K562 (cell line): ENCODE measurements around the gene LSR. TPM values are rescaled to one million over a fixed set of nuclear protein-coding genes. Genes with fewer than 3 reads are reported as not detected.

Experiments
- ADNP ChIP-seq: fragments of 200-800 bp; sonication (Bioruptor generic); IDR thresholded peaks from 2 replicates; pipeline ENCODE4 v1.6.1; 2016; ENCODE audit warnings: missing genetic modification characterization, missing compliant biosample characterization
- BCL6 ChIP-seq: fragments of 250-450 bp; sonication (Bioruptor Pico); IDR thresholded peaks from 2 replicates; pipeline ENCODE4 v1.4.0; 2020
- CBX8 ChIP-seq: fragments of 200-600 bp; sonication (generic); IDR thresholded peaks from 2 replicates; pipeline ENCODE4 v1.6.1; 2012; ENCODE audit warnings: borderline replicate concordance, mixed run types, low read depth, mild to moderate bottlenecking, moderate library complexity, mixed read lengths, low read length, control low read depth, inconsistent platforms; ENCODE audit not compliant: poor library complexity, severe bottlenecking; ENCODE audit errors: extremely low read depth
- DPF2 ChIP-seq: fragments of 450-650 bp; IDR thresholded peaks from 2 replicates; pipeline ENCODE4 v1.6.1; 2016
- HDAC8 ChIP-seq: fragments of 450-650 bp; IDR thresholded peaks from 2 replicates; pipeline ENCODE4 v1.6.1; 2016; ENCODE audit warnings: mild to moderate bottlenecking, missing genetic modification characterization, moderate library complexity, missing compliant biosample characterization
- HIVEP1 ChIP-seq: fragments of 250-450 bp; sonication (Bioruptor Pico); IDR thresholded peaks from 2 replicates; pipeline ENCODE4 v1.4.0; 2020; ENCODE audit warnings: mild to moderate bottlenecking
- KHSRP ChIP-seq: fragments of 450-650 bp; IDR thresholded peaks from 2 replicates; pipeline ENCODE4 v1.6.1; 2017
- MYBL2 ChIP-seq, 2 experiments: fragments of 450-650 bp in 1 of 2; sonication (generic) in 1 of 2; formaldehyde crosslinking in 1 of 2; IDR thresholded peaks; 2 replicates each; pipeline versions ENCODE4 v1.6.1 to v1.8.1; 2017 to 2022; ENCODE audit warnings: borderline replicate concordance in 1 of 2, inconsistent platforms in 1 of 2, low read depth in 1 of 2, mild to moderate bottlenecking in 1 of 2, missing genetic modification reagents in 1 of 2, moderate library complexity in 1 of 2
- NUFIP1 ChIP-seq: fragments of 450-650 bp; IDR thresholded peaks from 2 replicates; pipeline ENCODE4 v1.6.1; 2018; ENCODE audit not compliant: partially characterized antibody
- RBBP5 ChIP-seq: fragments of 200-600 bp; sonication (generic); IDR thresholded peaks from 2 replicates; pipeline ENCODE4 v1.6.1; 2012; ENCODE audit warnings: borderline replicate concordance, mild to moderate bottlenecking, low read length, control low read depth, inconsistent platforms; ENCODE audit not compliant: insufficient read depth, poor library complexity, severe bottlenecking
- RCOR1 ChIP-seq, 2 experiments: IDR thresholded peaks; 2 replicates each; pipeline ENCODE4 v1.6.1; 2012; ENCODE audit warnings: low read depth in 2 of 2, low read length in 2 of 2, borderline replicate concordance in 1 of 2, improper control_type of control experiment in 1 of 2
- ZBTB1 ChIP-seq: sonication (generic); formaldehyde crosslinking; IDR thresholded peaks from 2 replicates; pipeline ENCODE4 v1.8.1; 2023; ENCODE audit warnings: missing genetic modification reagents, low read depth, mild to moderate bottlenecking, borderline replicate concordance
- ZNF316 ChIP-seq: fragments of 450-650 bp; IDR thresholded peaks from 2 replicates; pipeline ENCODE4 v1.6.1; 2016
- ZNF324 ChIP-seq: fragments of 250-450 bp; sonication (Bioruptor Pico); IDR thresholded peaks from 2 replicates; pipeline ENCODE4 v1.4.0; 2020; ENCODE audit warnings: mild to moderate bottlenecking
- ZZZ3 ChIP-seq: fragments of 450-650 bp; IDR thresholded peaks from 2 replicates; pipeline ENCODE4 v1.6.1; 2016; ENCODE audit warnings: antibody characterized with exemption, mild to moderate bottlenecking, moderate library complexity
- polyA plus RNA-seq, 8 experiments: library from polyadenylated mRNA; depleted of rRNA in 4 of 8; stranded (reverse) in 5 of 8; unstranded in 3 of 8; fragments of >200 nt; fragmentation: Nextera tagmentation in 2 of 8; fragmentation: Illumina TruSeq in 1 of 8; extraction: Ambion mirVana in 2 of 8; extraction: Trizol in 1 of 8; gene quantifications; 2 replicates each; pipeline versions ENCODE4 v1.2.1 to v1.2.3, GENCODE V29; 2011 to 2014; ENCODE audit warnings: inconsistent platforms in 1 of 8, missing spikeins in 1 of 8
- total RNA-seq, 7 experiments: library from RNA; depleted of rRNA in 6 of 7; stranded (reverse); fragments of >200 nt in 6 of 7; fragmentation: Illumina TruSeq in 2 of 7; extraction: Trizol in 2 of 7; gene quantifications; 2 replicates each; pipeline versions ENCODE4 v1.2.1 to v1.2.3, GENCODE V29; 2011 to 2021; ENCODE audit warnings: low replicate concordance in 1 of 7
- TF ChIP-seq, protein P1 (sequence below): fragments of 250-450 bp; sonication (Bioruptor Pico); IDR thresholded peaks from 2 replicates; pipeline ENCODE4 v1.8.0; 2021; ENCODE audit warnings: moderate library complexity, mild to moderate bottlenecking, inconsistent platforms
- TF ChIP-seq, protein P2 (sequence below): sonication (generic); formaldehyde crosslinking; IDR thresholded peaks from 2 replicates; pipeline ENCODE4 v1.8.0; 2022; ENCODE audit warnings: missing genetic modification reagents, mild to moderate bottlenecking, moderate library complexity, borderline replicate concordance
- TF ChIP-seq, protein P3 (sequence below): fragments of 200-800 bp; sonication (Bioruptor generic); IDR thresholded peaks from 2 replicates; pipeline ENCODE4 v1.6.1; 2017; ENCODE audit warnings: missing genetic modification characterization, missing compliant biosample characterization
- TF ChIP-seq, protein P4 (sequence below): fragments of 450-650 bp; formaldehyde crosslinking; conservative IDR thresholded peaks from 2 replicates; pipeline ENCODE4 v1.4.0; 2022; ENCODE audit warnings: mild to moderate bottlenecking, missing genetic modification characterization
- TF ChIP-seq, protein P5 (sequence below), 2 experiments: fragments of 450-650 bp; IDR thresholded peaks; 2 replicates each; pipeline ENCODE4 v1.6.1; 2016

LSR gene
- total and polyA plus RNA-seq, 9 of the 15 experiments (the other 6 are each of a cell fraction or from before 2014, with no cell fraction given) = 0.44 to 87.9 (median 28.0) TPM

DNA sequence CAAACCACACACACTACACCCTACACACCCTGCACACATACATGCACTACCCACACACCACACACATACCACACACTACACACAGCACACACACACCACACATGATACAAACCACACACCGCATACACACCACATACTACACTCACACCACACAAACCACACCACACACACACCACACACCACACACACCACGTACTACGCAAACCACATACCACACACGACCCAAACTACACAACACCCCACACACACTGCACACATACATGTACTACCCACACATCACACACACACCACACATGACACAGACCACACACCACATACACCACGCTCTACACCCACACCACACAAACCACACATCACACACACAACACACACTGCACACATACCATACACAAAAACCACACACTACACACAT lies 49.8 kb downstream of the LSR start (continued):
- TF ChIP-seq, protein P1, sequence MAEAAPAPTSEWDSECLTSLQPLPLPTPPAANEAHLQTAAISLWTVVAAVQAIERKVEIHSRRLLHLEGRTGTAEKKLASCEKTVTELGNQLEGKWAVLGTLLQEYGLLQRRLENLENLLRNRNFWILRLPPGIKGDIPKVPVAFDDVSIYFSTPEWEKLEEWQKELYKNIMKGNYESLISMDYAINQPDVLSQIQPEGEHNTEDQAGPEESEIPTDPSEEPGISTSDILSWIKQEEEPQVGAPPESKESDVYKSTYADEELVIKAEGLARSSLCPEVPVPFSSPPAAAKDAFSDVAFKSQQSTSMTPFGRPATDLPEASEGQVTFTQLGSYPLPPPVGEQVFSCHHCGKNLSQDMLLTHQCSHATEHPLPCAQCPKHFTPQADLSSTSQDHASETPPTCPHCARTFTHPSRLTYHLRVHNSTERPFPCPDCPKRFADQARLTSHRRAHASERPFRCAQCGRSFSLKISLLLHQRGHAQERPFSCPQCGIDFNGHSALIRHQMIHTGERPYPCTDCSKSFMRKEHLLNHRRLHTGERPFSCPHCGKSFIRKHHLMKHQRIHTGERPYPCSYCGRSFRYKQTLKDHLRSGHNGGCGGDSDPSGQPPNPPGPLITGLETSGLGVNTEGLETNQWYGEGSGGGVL = no peak
- TF ChIP-seq, protein P2, sequence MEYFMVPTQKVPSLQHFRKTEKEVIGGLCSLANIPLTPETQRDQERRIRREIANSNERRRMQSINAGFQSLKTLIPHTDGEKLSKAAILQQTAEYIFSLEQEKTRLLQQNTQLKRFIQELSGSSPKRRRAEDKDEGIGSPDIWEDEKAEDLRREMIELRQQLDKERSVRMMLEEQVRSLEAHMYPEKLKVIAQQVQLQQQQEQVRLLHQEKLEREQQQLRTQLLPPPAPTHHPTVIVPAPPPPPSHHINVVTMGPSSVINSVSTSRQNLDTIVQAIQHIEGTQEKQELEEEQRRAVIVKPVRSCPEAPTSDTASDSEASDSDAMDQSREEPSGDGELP (CRISPR knock-in tag) = no peak
- TF ChIP-seq ADNP (tag) (no peak), BCL6 (CRISPR knock-in tag) (no peak), ZNF324 (CRISPR knock-in tag) (no peak), HIVEP1 (CRISPR knock-in tag) (no peak), KHSRP (no peak), MYBL2 (IDR thresholded peaks at IDR 0.05; ENCODE audit: low read depth) (no peak), MYBL2 (CRISPR knock-in tag; IDR thresholded peaks at IDR 0.05; ENCODE audit: borderline replicate concordance) (no peak), NUFIP1 (no peak), RBBP5 (no peak), ZBTB1 (CRISPR knock-in tag) (no peak), HDAC8 (tag) (no peak), DPF2 (0 out of 2 replicates have a peak, but pooled peaks have one; percentile 10), ZZZ3 (no peak), CBX8 (no peak), ZNF316 (no peak), RCOR1 (IDR thresholded peaks at IDR 0.05; ENCODE audit: borderline replicate concordance in 1 of 2, low read depth in 2 of 2, low read length in 2 of 2) (no peak)
- TF ChIP-seq, protein P3, sequence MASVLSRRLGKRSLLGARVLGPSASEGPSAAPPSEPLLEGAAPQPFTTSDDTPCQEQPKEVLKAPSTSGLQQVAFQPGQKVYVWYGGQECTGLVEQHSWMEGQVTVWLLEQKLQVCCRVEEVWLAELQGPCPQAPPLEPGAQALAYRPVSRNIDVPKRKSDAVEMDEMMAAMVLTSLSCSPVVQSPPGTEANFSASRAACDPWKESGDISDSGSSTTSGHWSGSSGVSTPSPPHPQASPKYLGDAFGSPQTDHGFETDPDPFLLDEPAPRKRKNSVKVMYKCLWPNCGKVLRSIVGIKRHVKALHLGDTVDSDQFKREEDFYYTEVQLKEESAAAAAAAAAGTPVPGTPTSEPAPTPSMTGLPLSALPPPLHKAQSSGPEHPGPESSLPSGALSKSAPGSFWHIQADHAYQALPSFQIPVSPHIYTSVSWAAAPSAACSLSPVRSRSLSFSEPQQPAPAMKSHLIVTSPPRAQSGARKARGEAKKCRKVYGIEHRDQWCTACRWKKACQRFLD (CRISPR knock-in tag) = no peak
- TF ChIP-seq, protein P4, sequence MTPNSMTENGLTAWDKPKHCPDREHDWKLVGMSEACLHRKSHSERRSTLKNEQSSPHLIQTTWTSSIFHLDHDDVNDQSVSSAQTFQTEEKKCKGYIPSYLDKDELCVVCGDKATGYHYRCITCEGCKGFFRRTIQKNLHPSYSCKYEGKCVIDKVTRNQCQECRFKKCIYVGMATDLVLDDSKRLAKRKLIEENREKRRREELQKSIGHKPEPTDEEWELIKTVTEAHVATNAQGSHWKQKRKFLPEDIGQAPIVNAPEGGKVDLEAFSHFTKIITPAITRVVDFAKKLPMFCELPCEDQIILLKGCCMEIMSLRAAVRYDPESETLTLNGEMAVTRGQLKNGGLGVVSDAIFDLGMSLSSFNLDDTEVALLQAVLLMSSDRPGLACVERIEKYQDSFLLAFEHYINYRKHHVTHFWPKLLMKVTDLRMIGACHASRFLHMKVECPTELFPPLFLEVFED = no peak
- TF ChIP-seq, protein P5, sequence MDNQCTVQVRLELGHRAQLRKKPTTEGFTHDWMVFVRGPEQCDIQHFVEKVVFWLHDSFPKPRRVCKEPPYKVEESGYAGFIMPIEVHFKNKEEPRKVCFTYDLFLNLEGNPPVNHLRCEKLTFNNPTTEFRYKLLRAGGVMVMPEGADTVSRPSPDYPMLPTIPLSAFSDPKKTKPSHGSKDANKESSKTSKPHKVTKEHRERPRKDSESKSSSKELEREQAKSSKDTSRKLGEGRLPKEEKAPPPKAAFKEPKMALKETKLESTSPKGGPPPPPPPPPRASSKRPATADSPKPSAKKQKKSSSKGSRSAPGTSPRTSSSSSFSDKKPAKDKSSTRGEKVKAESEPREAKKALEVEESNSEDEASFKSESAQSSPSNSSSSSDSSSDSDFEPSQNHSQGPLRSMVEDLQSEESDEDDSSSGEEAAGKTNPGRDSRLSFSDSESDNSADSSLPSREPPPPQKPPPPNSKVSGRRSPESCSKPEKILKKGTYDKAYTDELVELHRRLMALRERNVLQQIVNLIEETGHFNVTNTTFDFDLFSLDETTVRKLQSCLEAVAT (IDR thresholded peaks at IDR 0.05) = peak; percentile 42 to 72; a peak in 1 of 4 replicates
